H1 (cell line): ENCODE data around the gene TTC28. TPM values are rescaled to one million over a fixed set of nuclear protein-coding genes. Genes with fewer than 3 reads are reported as not detected.

Experiments
- CTCF ChIA-PET: fragments of 300-600 bp; sonication (Branson Sonifier 250); formaldehyde crosslinking; loops from one replicate; lab custom pipeline; 2021; ENCODE audit not compliant: partially characterized antibody; lab: Charles Lee
- POLR2A ChIA-PET: fragments of 300-600 bp; sonication (Branson Sonifier 250); formaldehyde crosslinking; loops from one replicate; lab custom pipeline; 2021; ENCODE audit warnings: inconsistent platforms; ENCODE audit not compliant: partially characterized antibody; lab: Charles Lee
- DNase-seq, 2 experiments: peaks; one replicate each; pipeline versions ENCODE4 v3.0.0 to v3.0.0-alpha.2; 2010 to 2022; ENCODE audit warnings: low spot score in 2 of 2, low read depth in 1 of 2, mixed read lengths in 1 of 2
- FAIRE-seq: peaks from 2 replicates; lab custom pipeline; 2011; peaks lifted over from hg19 to GRCh38; lab: Jason Lieb, UNC
- H2AFZ ChIP-seq: 2 replicates; pipeline ENCODE4 v1.8.1; 2012; ENCODE audit warnings: low read length, inconsistent platforms
- H2AK5ac ChIP-seq: 2 replicates; pipeline ENCODE4 v1.6.1; 2013; ENCODE audit warnings: low read depth, low read length
- H2BK120ac ChIP-seq: replicated peaks from 2 replicates; pipeline ENCODE3; 2013; ENCODE audit warnings: low read depth, low read length, inconsistent platforms
- H2BK12ac ChIP-seq: 2 replicates; pipeline ENCODE4 v1.6.1; 2013; ENCODE audit warnings: low read depth, low read length
- H2BK15ac ChIP-seq: 2 replicates; pipeline ENCODE4 v1.6.1; 2013; ENCODE audit warnings: low read length
- H2BK20ac ChIP-seq: 2 replicates; pipeline ENCODE4 v1.6.1; 2013; ENCODE audit warnings: low read length
- H2BK5ac ChIP-seq: 2 replicates; pipeline ENCODE4 v1.6.1; 2013; ENCODE audit warnings: low read depth, low read length
- H3K14ac ChIP-seq: 2 replicates; pipeline ENCODE4 v1.6.1; 2013; ENCODE audit warnings: inconsistent platforms; ENCODE audit not compliant: insufficient read length
- H3K18ac ChIP-seq: 2 replicates; pipeline ENCODE4 v1.6.1; 2013; ENCODE audit warnings: low read length; ENCODE audit errors: extremely low read depth
- H3K23ac ChIP-seq: 2 replicates; pipeline ENCODE4 v1.6.1; 2013; ENCODE audit warnings: inconsistent platforms; ENCODE audit not compliant: insufficient read length
- H3K23me2 ChIP-seq: 2 replicates; pipeline ENCODE4 v1.6.1; 2013; ENCODE audit warnings: low read depth, low read length
- H3K27ac ChIP-seq: 2 replicates; pipeline ENCODE4 v1.6.1; 2011; ENCODE audit warnings: low read depth, low read length, inconsistent platforms
- H3K27me3 ChIP-seq, 4 experiments: replicated peaks in 1 of 4; 1 replicate in 1 of 4; 2 replicates in 3 of 4; pipeline versions ENCODE4 v1.6.1 to v1.8.1; 2011 to 2013; ENCODE audit warnings: low read length in 3 of 4, mild to moderate bottlenecking in 3 of 4, inconsistent platforms in 2 of 4, mixed read lengths in 2 of 4, moderate library complexity in 1 of 4; ENCODE audit not compliant: control insufficient read depth in 3 of 4, insufficient read depth in 3 of 4; ENCODE audit errors: extremely low read depth in 1 of 4
- H3K36me3 ChIP-seq, 4 experiments: 2 replicates each; pipeline versions ENCODE4 v1.6.1 to v1.8.1; 2011 to 2013; ENCODE audit warnings: mild to moderate bottlenecking in 4 of 4, low read length in 3 of 4, moderate library complexity in 2 of 4, control low read depth in 1 of 4, inconsistent platforms in 1 of 4; ENCODE audit not compliant: insufficient read depth in 4 of 4, control insufficient read depth in 2 of 4
- H3K4ac ChIP-seq: replicated peaks from 2 replicates; pipeline ENCODE3; 2013; ENCODE audit warnings: low read length, low read depth, mixed read lengths, inconsistent platforms; ENCODE audit not compliant: insufficient read length
- H3K4me1 ChIP-seq, 4 experiments: replicated peaks in 1 of 4; 1 replicate in 1 of 4; 2 replicates in 3 of 4; pipeline versions ENCODE4 v1.6.1 to v1.8.1; 2011 to 2013; ENCODE audit warnings: low read length in 3 of 4, inconsistent platforms in 2 of 4, mixed read lengths in 1 of 4; ENCODE audit not compliant: insufficient read depth in 4 of 4, control insufficient read depth in 3 of 4
- H3K4me2 ChIP-seq, 2 experiments: 2 replicates each; pipeline versions ENCODE4 v1.6.1 to v1.8.1; 2011 to 2013; ENCODE audit warnings: low read depth in 2 of 2, low read length in 2 of 2, control low read depth in 1 of 2, inconsistent platforms in 1 of 2, mild to moderate bottlenecking in 1 of 2; ENCODE audit not compliant: insufficient read depth in 1 of 2
- H3K4me3 ChIP-seq, 4 experiments: fragments of 200-600, 300-600 bp in 1 of 4; sonication (generic), shearing (Covaris generic), sonication (Bioruptor Twin) in 1 of 4; 2 replicates each; pipeline versions ENCODE4 v1.5.1 to v1.8.1; 2011 to 2016; ENCODE audit warnings: low read length in 4 of 4, low read depth in 3 of 4, control low read depth in 2 of 4, inconsistent platforms in 2 of 4, mild to moderate bottlenecking in 2 of 4, mixed read lengths in 1 of 4, moderate library complexity in 1 of 4; ENCODE audit not compliant: insufficient read depth in 2 of 4; ENCODE audit errors: extremely low read depth in 1 of 4
- H3K56ac ChIP-seq: replicated peaks from 2 replicates; pipeline ENCODE3; 2013; ENCODE audit warnings: low read depth, mild to moderate bottlenecking, mixed read lengths, low read length, inconsistent platforms; ENCODE audit not compliant: insufficient read length
- H3K79me1 ChIP-seq: 2 replicates; pipeline ENCODE4 v1.6.1; 2013; ENCODE audit warnings: low read depth, low read length, control low read depth
- H3K79me2 ChIP-seq, 2 experiments: 2 replicates each; pipeline versions ENCODE4 v1.6.1 to v1.8.1; 2012 to 2013; ENCODE audit warnings: low read length in 2 of 2, mild to moderate bottlenecking in 2 of 2, inconsistent platforms in 1 of 2; ENCODE audit not compliant: insufficient read depth in 2 of 2, control insufficient read depth in 1 of 2
- H3K9ac ChIP-seq, 4 experiments: replicated peaks in 1 of 4; 1 replicate in 1 of 4; 2 replicates in 3 of 4; pipeline versions ENCODE4 v1.6.1 to v1.8.1; 2011 to 2013; ENCODE audit warnings: low read depth in 3 of 4, low read length in 3 of 4, control low read depth in 2 of 4, mild to moderate bottlenecking in 2 of 4, moderate library complexity in 2 of 4, inconsistent platforms in 1 of 4; ENCODE audit errors: extremely low read depth in 1 of 4
- H3K9me3 ChIP-seq, 2 experiments: 2 replicates each; pipeline versions ENCODE4 v1.6.1 to v1.8.1; 2012 to 2013; ENCODE audit warnings: mild to moderate bottlenecking in 2 of 2, moderate library complexity in 2 of 2, control low read depth in 1 of 2, inconsistent platforms in 1 of 2, low read depth in 1 of 2, low read length in 1 of 2, mixed read lengths in 1 of 2; ENCODE audit not compliant: insufficient read depth in 2 of 2
- H4K20me1 ChIP-seq, 2 experiments: replicated peaks in 1 of 2; 2 replicates each; pipeline versions ENCODE3 to v1.8.1; 2011 to 2013; ENCODE audit warnings: inconsistent platforms in 2 of 2, low read length in 2 of 2, mild to moderate bottlenecking in 1 of 2; ENCODE audit not compliant: insufficient read depth in 2 of 2, control insufficient read depth in 1 of 2
- H4K5ac ChIP-seq: 2 replicates; pipeline ENCODE4 v1.6.1; 2013; ENCODE audit warnings: low read length, low read depth, mixed read lengths, inconsistent platforms; ENCODE audit not compliant: insufficient read length
- H4K8ac ChIP-seq: 2 replicates; pipeline ENCODE4 v1.8.0; 2013; ENCODE audit warnings: mild to moderate bottlenecking, moderate library complexity, low read length, inconsistent platforms; ENCODE audit not compliant: insufficient read depth; ENCODE audit errors: extremely low read depth
- H4K91ac ChIP-seq: replicated peaks from 2 replicates; pipeline ENCODE3; 2013; ENCODE audit warnings: low read length, mixed read lengths, inconsistent platforms; ENCODE audit not compliant: insufficient read length
- CBX8 ChIP-seq: fragments of 300-800, 300-1000 bp; sonication (generic); IDR thresholded peaks from 2 replicates; pipeline ENCODE4 v1.7.1; 2016; ENCODE audit warnings: low read depth, low read length, borderline replicate concordance
- CREB1 ChIP-seq: IDR thresholded peaks from 2 replicates; pipeline ENCODE4 v1.6.1; 2012; ENCODE audit warnings: inconsistent platforms
- POU5F1 ChIP-seq: IDR thresholded peaks from 2 replicates; pipeline ENCODE4 v1.6.1; 2011; ENCODE audit warnings: low read depth, mild to moderate bottlenecking, low read length, moderate library complexity
- RXRA ChIP-seq: IDR thresholded peaks from 2 replicates; pipeline ENCODE4 v1.6.1; 2011; ENCODE audit warnings: low read depth, mild to moderate bottlenecking, low read length, moderate library complexity; ENCODE audit not compliant: insufficient read depth
- SIN3A ChIP-seq, 2 experiments: IDR thresholded peaks in 1 of 2; conservative IDR thresholded peaks in 1 of 2; 2 replicates each; pipeline ENCODE4 v1.6.1; 2011 to 2012; ENCODE audit warnings: low read length in 2 of 2, improper control_type of control experiment in 1 of 2, low read depth in 1 of 2, mild to moderate bottlenecking in 1 of 2
- SRF ChIP-seq: IDR thresholded peaks from 2 replicates; pipeline ENCODE4 v1.6.1; 2011; ENCODE audit warnings: mild to moderate bottlenecking, low read depth, low read length, moderate library complexity
- TBP ChIP-seq: IDR thresholded peaks from 2 replicates; pipeline ENCODE4 v1.6.1; 2011; ENCODE audit warnings: low read depth, low read length, improper control_type of control experiment
- TCF12 ChIP-seq: IDR thresholded peaks from 2 replicates; pipeline ENCODE4 v1.6.1; 2011; ENCODE audit warnings: low read depth, mild to moderate bottlenecking, low read length
- WGBS, 2 experiments: shearing (Covaris generic) in 1 of 2; methylation state at CpG; one replicate each; pipeline versions ENCODE4 v1.1.6 to v1.1.7; 2013 to 2015; ENCODE audit warnings: low lambda C conversion rate in 2 of 2, mixed read lengths in 2 of 2, inconsistent platforms in 1 of 2, low coverage in 1 of 2, missing lambda C conversion rate in 1 of 2; ENCODE audit not compliant: insufficient replicate concordance in 2 of 2, insufficient coverage in 1 of 2, insufficient read length in 1 of 2; ENCODE audit errors: extremely low coverage in 1 of 2, missing lambda C conversion rate in 1 of 2; 5-methylcytosine and 5-hydroxymethylcytosine counted together
- polyA plus RNA-seq, 7 experiments: library from polyadenylated mRNA; depleted of rRNA in 3 of 7; stranded (reverse) in 5 of 7; unstranded in 2 of 7; fragments of >200 nt in 5 of 7; fragments of 200-250 nt in 2 of 7; gene quantifications; 1 replicate in 5 of 7; 2 replicates in 1 of 7; 4 replicates in 1 of 7; pipeline versions ENCODE4 v1.2.1 to v1.2.3, GENCODE V29; 2011 to 2013; ENCODE audit warnings: missing spikeins in 2 of 7, mixed read lengths in 2 of 7
- total RNA-seq: library from RNA; stranded (reverse); fragmentation: NEBNext Ultra II Directional; extraction: Animal tissue kit (Norgen Biotek cat#: 25700); gene quantifications from 2 replicates; pipeline ENCODE4 v1.2.1, GENCODE V29; 2021
- TF ChIP-seq, protein P1 (sequence below): IDR thresholded peaks from 2 replicates; pipeline ENCODE4 v1.6.1; 2011; ENCODE audit warnings: low read length, improper control_type of control experiment

The TTC28 gene
- total and polyA plus RNA-seq, 2 of the 8 experiments (the other 6 are each of a cell fraction or from before 2014, with no cell fraction given) = 2.6 to 12.6 TPM

DNA sequence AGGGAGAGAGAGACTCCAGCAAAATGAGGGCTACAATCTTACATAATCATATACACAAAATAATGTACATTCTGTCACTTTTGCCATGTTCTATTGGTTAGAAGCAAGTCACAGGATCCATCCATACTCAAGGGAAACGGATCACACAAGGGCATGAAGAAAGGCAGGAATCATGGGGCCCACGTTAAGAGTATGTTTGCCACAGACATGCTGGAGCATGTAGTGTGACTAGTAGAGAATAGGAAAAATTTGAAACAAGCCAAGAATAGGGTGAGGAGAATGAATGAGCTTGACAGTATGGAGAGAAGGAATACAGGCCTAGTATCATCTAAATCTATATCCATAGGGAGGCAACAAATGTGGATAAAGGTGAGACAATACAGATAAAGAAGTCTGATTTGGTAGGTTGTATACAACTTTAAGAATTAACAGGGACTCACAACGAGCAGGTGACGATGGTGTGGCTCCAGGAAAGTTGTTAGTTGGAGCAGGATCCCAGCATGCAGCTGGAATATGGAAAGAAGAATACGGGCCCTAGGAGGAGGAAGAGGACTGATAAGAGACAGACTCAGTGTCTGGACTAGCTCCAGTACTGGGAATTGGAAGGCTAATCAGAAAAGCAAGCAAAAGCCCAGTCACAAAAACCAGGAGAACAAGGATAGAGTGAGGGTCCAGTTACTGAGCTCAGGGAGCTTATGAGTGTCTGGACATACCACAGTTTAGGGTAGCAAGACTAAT lies 458.8 kb downstream of the TTC28 start:
- no peak overlapping the region for H2AK5ac ChIP-seq
- H3K9me3 ChIP-seq = no peaks in the 10 kb centered on the region
- H4K5ac ChIP-seq = no peak overlapping the region
- no peak for DNase-seq
- H3K27ac ChIP-seq = no peak overlapping the region
- H2AFZ ChIP-seq = no peak overlapping the region
- H3K23ac ChIP-seq = peak overlapping the region; percentile 23
- no peak for TF ChIP-seq SRF
- no peak for TF ChIP-seq CREB1
- TF ChIP-seq SIN3A (conservative IDR thresholded peaks at IDR 0.05 in 1 of 2, IDR thresholded peaks at IDR 0.05 in 1 of 2; ENCODE audit: low read depth in 1 of 2, low read length in 2 of 2) = no peak
- TF ChIP-seq CBX8 = no peak
- TF ChIP-seq TBP = no peak
- TF ChIP-seq, protein P1, sequence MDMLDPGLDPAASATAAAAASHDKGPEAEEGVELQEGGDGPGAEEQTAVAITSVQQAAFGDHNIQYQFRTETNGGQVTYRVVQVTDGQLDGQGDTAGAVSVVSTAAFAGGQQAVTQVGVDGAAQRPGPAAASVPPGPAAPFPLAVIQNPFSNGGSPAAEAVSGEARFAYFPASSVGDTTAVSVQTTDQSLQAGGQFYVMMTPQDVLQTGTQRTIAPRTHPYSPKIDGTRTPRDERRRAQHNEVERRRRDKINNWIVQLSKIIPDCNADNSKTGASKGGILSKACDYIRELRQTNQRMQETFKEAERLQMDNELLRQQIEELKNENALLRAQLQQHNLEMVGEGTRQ = no peak
- no peak for TF ChIP-seq POU5F1
- no peak for TF ChIP-seq RXRA
- no peak for TF ChIP-seq TCF12
- no peak overlapping the region for H2BK120ac ChIP-seq
- H3K14ac ChIP-seq = no peak overlapping the region
- no peaks in the 10 kb centered on the region for H3K79me1 ChIP-seq
- CTCF ChIA-PET = interaction anchor here (0.6 to 2.2 kb wide), 4 partner anchors 11 to 24 kb away, joined by 3 to 9 read pairs (median 3); no protein-coding TSS in a partner anchor
- H3K4ac ChIP-seq = no peak overlapping the region
- no peaks in the 10 kb centered on the region for H3K4me1 ChIP-seq
- no peak overlapping the region for H4K8ac ChIP-seq
- no peak overlapping the region for H3K18ac ChIP-seq
- no peaks in the 10 kb centered on the region for H3K23me2 ChIP-seq
- H2BK12ac ChIP-seq = no peak overlapping the region
- H2BK15ac ChIP-seq = no peak overlapping the region
- POLR2A ChIA-PET = interaction anchor here (2.1 kb wide), 1 partner anchor 10 kb away, joined by 5 read pairs; no protein-coding TSS in a partner anchor
- FAIRE-seq = no peak
- H3K4me3 ChIP-seq = no peak overlapping the region
- H2BK5ac ChIP-seq = no peak overlapping the region
- H4K91ac ChIP-seq = no peak overlapping the region
- H2BK20ac ChIP-seq = no peak overlapping the region
- H4K20me1 ChIP-seq = peaks cover 0 to 2% of the 10 kb centered on the region in 2 experiments
- no peaks in the 10 kb centered on the region for H3K27me3 ChIP-seq
- 86% methylated on average over 5 of the region's 5 CpGs; no CpG with 5 or more reads in 1 of the 2 experiments for WGBS, 2 experiments
- no peak overlapping the region for H3K9ac ChIP-seq
- H3K36me3 ChIP-seq = no peaks in the 10 kb centered on the region
- no peaks in the 10 kb centered on the region for H3K79me2 ChIP-seq
- H3K4me2 ChIP-seq = no peak overlapping the region
- H3K56ac ChIP-seq = no peak overlapping the region
